OCI-LY3 (cell line): ENCODE measurements around the gene FKBP14.

Source experiments
- H2AFZ ChIP-seq: fragments of 200-600, 300-600 bp; shearing (Covaris generic); 2 replicates; pipeline ENCODE4 v1.6.0; 2014; ENCODE audit warnings: antibody characterized with exemption, low read depth, low read length
- H3K27ac ChIP-seq: fragments of 200-600, 300-600 bp; sonication (generic); 2 replicates; pipeline ENCODE4 v1.5.1; 2014; ENCODE audit warnings: mild to moderate bottlenecking, low read length, moderate library complexity, mixed read lengths
- H3K27me3 ChIP-seq: fragments of 200-600, 300-600 bp; sonication (generic); 2 replicates; pipeline ENCODE4 v1.6.1; 2014; ENCODE audit warnings: low read depth, low read length, mixed read lengths
- H3K36me3 ChIP-seq: fragments of 200-600, 300-600 bp; sonication (generic); replicated peaks from 2 replicates; pipeline ENCODE3; 2014; ENCODE audit warnings: low read depth, low read length, mixed read lengths
- H3K4me1 ChIP-seq: fragments of 300-600, 200-600 bp; sonication (generic); 2 replicates; pipeline ENCODE4 v1.6.1; 2014; ENCODE audit warnings: low read length, mixed read lengths
- H3K4me2 ChIP-seq: fragments of 200-600, 300-600 bp; sonication (generic); 2 replicates; pipeline ENCODE4 v1.6.1; 2014; ENCODE audit warnings: low read length, mixed read lengths
- H3K4me3 ChIP-seq: fragments of 300-600, 200-600 bp; sonication (generic); 2 replicates; pipeline ENCODE4 v1.5.1; 2014; ENCODE audit warnings: antibody characterized with exemption, mild to moderate bottlenecking, low read length, moderate library complexity
- H3K79me2 ChIP-seq: fragments of 300-600, 200-600 bp; shearing (Covaris generic); 2 replicates; pipeline ENCODE4 v1.6.1; 2014; ENCODE audit warnings: mild to moderate bottlenecking, low read length, mixed read lengths
- H3K9ac ChIP-seq: fragments of 300-600, 200-600 bp; shearing (Covaris generic); 2 replicates; pipeline ENCODE4 v1.6.0; 2014; ENCODE audit warnings: mild to moderate bottlenecking, low read length, moderate library complexity
- H3K9me3 ChIP-seq: fragments of 200-600, 300-600 bp; shearing (Covaris generic); 2 replicates; pipeline ENCODE4 v1.6.1; 2014; ENCODE audit warnings: low read length, mixed read lengths; ENCODE audit not compliant: insufficient read depth
- H4K20me1 ChIP-seq: fragments of 200-600, 300-600 bp; sonication (generic); 2 replicates; pipeline ENCODE4 v1.6.1; 2016; ENCODE audit warnings: low read length, mixed read lengths; ENCODE audit not compliant: insufficient read depth
- EZH2phosphoT487 ChIP-seq: fragments of 200-600 bp; shearing (Covaris generic); IDR thresholded peaks from 2 replicates; pipeline ENCODE4 v1.6.1; 2018; ENCODE audit warnings: antibody characterized with exemption, mixed run types, low read depth
- TF ChIP-seq, protein P1 (sequence below): fragments of 200-600, 300-600 bp; sonication (generic); IDR thresholded peaks from 2 replicates; pipeline ENCODE4 v1.5.1; 2014; ENCODE audit warnings: antibody characterized with exemption, low read length, low read depth

FKBP14 gene

DNA sequence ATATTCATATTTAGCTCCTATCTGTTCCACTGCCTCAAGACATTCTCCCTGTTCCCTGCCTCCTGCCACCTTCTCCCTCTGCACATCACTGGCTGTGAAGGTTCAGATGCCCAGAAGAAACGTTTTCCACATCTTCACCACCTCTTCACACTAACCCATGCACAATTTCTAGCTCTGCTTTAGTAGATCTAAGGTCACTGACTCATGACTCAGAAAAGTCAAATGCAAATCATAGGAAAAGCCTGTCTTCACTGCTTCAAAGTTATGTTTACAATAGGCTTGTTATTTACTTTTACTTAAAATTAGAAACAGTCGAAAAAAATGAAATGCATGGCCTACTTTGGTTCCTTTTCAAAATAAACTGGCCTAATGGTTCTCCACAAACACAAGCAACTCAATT, 39.4 kb downstream of the FKBP14 start:
- Histone ChIP-seq H3K4me3 (no peak overlapping the region), H3K9me3 (no peaks in the 10 kb centered on the region), H3K36me3 (no peaks in the 10 kb centered on the region), H2AFZ (no peak overlapping the region), H3K9ac (no peak overlapping the region), H3K27me3 (no peaks in the 10 kb centered on the region), H3K4me2 (no peak overlapping the region), H3K4me1 (peaks cover 30% of the 10 kb centered on the region), H3K79me2 (peaks cover 12% of the 10 kb centered on the region), H3K27ac (no peak overlapping the region), H4K20me1 (no peaks in the 10 kb centered on the region)
- TF ChIP-seq EZH2phosphoT487: no peak
- TF ChIP-seq, protein P1, sequence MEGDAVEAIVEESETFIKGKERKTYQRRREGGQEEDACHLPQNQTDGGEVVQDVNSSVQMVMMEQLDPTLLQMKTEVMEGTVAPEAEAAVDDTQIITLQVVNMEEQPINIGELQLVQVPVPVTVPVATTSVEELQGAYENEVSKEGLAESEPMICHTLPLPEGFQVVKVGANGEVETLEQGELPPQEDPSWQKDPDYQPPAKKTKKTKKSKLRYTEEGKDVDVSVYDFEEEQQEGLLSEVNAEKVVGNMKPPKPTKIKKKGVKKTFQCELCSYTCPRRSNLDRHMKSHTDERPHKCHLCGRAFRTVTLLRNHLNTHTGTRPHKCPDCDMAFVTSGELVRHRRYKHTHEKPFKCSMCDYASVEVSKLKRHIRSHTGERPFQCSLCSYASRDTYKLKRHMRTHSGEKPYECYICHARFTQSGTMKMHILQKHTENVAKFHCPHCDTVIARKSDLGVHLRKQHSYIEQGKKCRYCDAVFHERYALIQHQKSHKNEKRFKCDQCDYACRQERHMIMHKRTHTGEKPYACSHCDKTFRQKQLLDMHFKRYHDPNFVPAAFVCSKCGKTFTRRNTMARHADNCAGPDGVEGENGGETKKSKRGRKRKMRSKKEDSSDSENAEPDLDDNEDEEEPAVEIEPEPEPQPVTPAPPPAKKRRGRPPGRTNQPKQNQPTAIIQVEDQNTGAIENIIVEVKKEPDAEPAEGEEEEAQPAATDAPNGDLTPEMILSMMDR: no peak

DNA sequence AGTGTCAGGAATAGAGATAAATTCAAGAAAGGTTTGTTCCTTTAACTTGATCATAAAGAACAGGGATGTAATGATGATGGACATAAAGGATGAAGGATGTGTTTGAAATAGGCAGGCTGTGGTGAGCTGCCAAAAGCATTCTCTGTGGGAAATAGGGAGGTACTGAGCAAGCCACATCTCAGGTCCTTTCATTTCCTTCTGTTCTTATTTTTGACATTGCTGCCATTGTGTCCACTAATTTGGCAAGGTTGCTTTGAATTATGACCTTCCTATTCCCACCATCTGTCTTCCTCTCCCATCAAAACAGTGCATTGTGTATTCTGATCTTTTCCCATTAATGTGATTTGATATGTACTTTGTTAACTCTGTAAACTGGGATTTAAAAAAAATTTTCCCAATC, 46.4 kb downstream of the FKBP14 start:
- Histone ChIP-seq H3K27me3 (no peaks in the 10 kb centered on the region), H3K9ac (no peak overlapping the region), H3K36me3 (no peaks in the 10 kb centered on the region), H3K4me3 (no peak overlapping the region), H2AFZ (no peak overlapping the region), H3K9me3 (no peaks in the 10 kb centered on the region), H3K4me2 (no peak overlapping the region), H3K79me2 (no peaks in the 10 kb centered on the region), H3K4me1 (no peaks in the 10 kb centered on the region), H4K20me1 (no peaks in the 10 kb centered on the region), H3K27ac (no peak overlapping the region)
- TF ChIP-seq, protein P1: no peak
- TF ChIP-seq EZH2phosphoT487: no peak

DNA sequence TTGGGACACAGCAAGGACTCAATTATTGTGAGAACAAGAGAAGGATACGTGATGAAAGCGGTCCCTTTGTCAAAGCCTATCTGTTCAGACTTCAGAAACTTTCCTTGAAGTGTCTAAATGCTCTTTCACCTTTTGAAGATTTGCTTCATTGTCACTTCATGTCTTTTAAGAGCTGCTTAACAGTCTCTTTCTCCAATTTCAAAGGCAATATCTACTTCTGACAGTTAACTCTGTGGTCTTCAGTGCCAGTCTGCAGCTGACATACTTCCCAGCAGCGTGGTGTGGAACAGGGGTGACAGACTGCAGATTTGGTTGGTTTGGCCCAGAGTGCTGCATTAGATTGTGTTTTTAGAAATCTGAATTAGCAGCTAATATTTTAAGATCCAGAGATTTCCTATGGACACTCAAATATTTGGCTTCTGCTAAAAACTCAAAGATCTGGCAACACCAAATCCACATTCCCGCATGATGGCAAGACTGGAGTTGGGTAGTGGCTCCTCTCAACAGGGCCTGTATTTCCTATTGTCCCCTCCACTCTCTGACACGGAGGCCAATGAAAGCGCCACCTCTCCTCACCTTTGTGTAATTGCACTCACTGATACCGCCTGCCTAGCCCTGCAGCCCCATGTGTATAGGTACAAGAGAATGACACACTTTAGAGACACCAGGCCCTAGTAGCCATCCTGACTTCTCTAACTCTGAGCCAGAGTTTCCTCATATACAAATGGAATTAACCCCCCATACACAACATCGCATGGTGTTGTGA, 48.4 kb downstream of the FKBP14 start:
- Histone ChIP-seq H3K4me2 (no peak overlapping the region), H3K36me3 (no peaks in the 10 kb centered on the region), H3K27me3 (no peaks in the 10 kb centered on the region), H3K27ac (no peak overlapping the region), H3K9me3 (no peaks in the 10 kb centered on the region), H3K9ac (no peak overlapping the region), H3K4me1 (no peaks in the 10 kb centered on the region), H3K4me3 (no peak overlapping the region), H4K20me1 (no peaks in the 10 kb centered on the region), H2AFZ (no peak overlapping the region), H3K79me2 (no peaks in the 10 kb centered on the region)
- TF ChIP-seq, protein P1: no peak
- TF ChIP-seq EZH2phosphoT487: no peak

DNA sequence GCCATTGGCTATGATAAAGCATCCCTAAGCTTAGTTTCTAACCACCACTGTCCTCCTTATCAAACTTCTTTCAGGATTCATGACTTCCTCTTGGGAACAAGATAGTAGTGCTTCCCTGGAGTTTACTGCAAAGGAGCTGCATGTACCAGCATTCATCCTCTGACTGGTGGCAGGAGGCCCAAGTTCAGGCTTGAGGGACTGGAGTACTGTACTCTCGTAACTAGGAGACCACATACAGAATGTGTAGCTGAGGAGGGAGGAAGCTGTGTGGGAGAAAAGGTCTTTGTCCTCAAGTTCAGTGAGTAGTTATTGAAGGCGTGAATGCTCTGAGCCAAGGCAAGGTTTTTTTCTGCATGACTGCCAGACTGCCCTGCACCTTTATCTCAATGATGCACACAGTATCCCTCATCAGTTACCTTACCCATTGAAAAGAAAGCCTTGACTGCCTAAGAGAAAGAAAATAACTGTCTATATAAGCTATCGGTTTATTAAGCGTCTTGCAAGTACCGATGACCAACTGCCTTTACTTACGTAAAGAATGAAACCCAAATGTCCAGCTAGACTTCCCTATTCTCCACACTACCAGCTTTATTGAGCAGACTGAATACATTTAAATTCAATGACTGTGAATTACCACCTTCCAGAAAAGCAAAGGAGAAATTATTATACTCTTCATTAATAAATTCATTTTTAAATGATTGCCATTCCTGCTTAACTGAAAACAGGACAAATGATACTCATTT, 49.7 kb downstream of the FKBP14 start:
- Histone ChIP-seq H3K27ac (no peak overlapping the region), H3K9ac (no peak overlapping the region), H4K20me1 (no peaks in the 10 kb centered on the region), H3K4me2 (no peak overlapping the region), H3K36me3 (no peaks in the 10 kb centered on the region), H3K4me1 (no peaks in the 10 kb centered on the region), H3K4me3 (no peak overlapping the region), H3K9me3 (no peaks in the 10 kb centered on the region), H3K79me2 (no peaks in the 10 kb centered on the region), H3K27me3 (no peaks in the 10 kb centered on the region), H2AFZ (no peak overlapping the region)
- no peak for TF ChIP-seq EZH2phosphoT487
- TF ChIP-seq, protein P1: no peak
